ENCODE data around the gene NAV2.

GRCh38 chr11:20065406-20065805, 352.8 kb downstream of the NAV2 start:
- TF ChIP-seq EZH2 (IDR thresholded peaks at IDR 0.05) (no peak), CTCF (IDR thresholded peaks at IDR 0.05) (no peak)

All from neural progenitor cell (in vitro differentiated cells).